ENCODE results near the gene UTP11. TPM values are rescaled to one million over a fixed set of nuclear protein-coding genes. Genes with fewer than 3 reads are reported as not detected.
A peak's percentile ranks its signal among the peaks of the same experiment; 100 is the strongest.

Gene UTP11
- total and polyA plus RNA-seq, 2 donors (not counting 3 experiments of a cell fraction or from before 2014, with no cell fraction given): 20.1 to 54.1 TPM

DNA sequence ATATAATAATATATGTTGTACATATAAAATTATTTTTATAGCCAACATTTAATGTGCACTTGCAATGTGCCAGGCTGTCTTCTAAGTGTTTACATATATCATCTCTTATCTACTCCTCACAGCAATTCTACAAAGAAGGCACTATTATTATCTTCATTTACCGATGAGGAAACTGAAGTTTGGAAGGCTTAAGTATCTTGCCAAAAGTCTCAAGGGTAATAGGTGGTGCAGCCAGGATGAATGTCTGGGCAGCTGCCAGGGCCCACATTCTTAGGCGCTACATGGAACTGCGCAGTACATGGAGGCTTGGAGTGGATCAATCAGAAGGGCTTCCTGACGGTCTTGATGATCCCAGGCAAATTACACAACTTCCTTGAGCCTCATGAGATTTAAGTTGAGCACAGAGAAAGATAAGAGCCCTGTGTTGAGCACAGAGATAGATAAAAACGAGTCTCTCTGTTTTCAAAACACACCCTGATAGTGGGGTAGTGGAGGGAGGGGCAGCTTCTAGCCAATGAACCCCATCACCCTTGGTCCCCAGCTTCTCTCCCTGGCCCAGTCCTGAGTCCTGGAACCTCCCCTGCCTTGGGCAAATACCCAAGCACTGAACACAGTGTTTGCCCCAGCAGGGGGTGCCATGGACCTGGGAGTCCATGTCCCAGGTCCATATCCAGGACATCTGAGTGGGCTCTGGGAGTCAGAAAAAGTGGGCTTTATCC is 24.8 kb downstream of the UTP11 start:
- H4K20me1 ChIP-seq (replicated peaks; ENCODE audit: control insufficient read depth, extremely low read depth, insufficient read depth, low read length): no peaks in the 10 kb centered on the region
- ChIA-PET CTCF (interaction anchor here (0.8 to 3.2 kb wide), 7 partner anchors 9 to 798 kb away, joined by 3 to 20 read pairs (median 6); partner anchors contain the start of gene POU3F1), POLR2A (interaction anchor here (0.7 kb wide), 2 partner anchors 183 to 323 kb away, joined by 3 to 8 read pairs; no protein-coding TSS in a partner anchor)
- H3K9me1 ChIP-seq (replicated peaks; ENCODE audit: control insufficient read depth, extremely low read depth, insufficient read depth, low read length): no peaks in the 10 kb centered on the region
- no peak for DNase-seq (ENCODE audit: low read depth, low spot score)
- BruUV-seq (replicated peaks): no TSS peak
- no peaks in the 10 kb centered on the region for H3K36me3 ChIP-seq (ENCODE audit: control insufficient read depth in 2 of 2, extremely low read depth in 1 of 2, insufficient read depth in 2 of 2, low read length in 2 of 2)
- H3K27ac ChIP-seq (ENCODE audit: insufficient read depth, low read depth, low read length): no peak overlapping the region
- no peak overlapping the region for H2AFZ ChIP-seq (ENCODE audit: low read depth, low read length)
- peaks cover 14 to 18% of the 10 kb centered on the region in 2 experiments for H3K27me3 ChIP-seq (ENCODE audit: control insufficient read depth in 2 of 2, insufficient read depth in 2 of 2, low read length in 2 of 2)
- intact Hi-C loops (cut with micrococcal nuclease): loop anchor here (1.0 kb wide), 1 partner anchor 550 kb away; no protein-coding TSS in a partner anchor
- TF ChIP-seq, protein P1, sequence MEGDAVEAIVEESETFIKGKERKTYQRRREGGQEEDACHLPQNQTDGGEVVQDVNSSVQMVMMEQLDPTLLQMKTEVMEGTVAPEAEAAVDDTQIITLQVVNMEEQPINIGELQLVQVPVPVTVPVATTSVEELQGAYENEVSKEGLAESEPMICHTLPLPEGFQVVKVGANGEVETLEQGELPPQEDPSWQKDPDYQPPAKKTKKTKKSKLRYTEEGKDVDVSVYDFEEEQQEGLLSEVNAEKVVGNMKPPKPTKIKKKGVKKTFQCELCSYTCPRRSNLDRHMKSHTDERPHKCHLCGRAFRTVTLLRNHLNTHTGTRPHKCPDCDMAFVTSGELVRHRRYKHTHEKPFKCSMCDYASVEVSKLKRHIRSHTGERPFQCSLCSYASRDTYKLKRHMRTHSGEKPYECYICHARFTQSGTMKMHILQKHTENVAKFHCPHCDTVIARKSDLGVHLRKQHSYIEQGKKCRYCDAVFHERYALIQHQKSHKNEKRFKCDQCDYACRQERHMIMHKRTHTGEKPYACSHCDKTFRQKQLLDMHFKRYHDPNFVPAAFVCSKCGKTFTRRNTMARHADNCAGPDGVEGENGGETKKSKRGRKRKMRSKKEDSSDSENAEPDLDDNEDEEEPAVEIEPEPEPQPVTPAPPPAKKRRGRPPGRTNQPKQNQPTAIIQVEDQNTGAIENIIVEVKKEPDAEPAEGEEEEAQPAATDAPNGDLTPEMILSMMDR (IDR thresholded peaks at IDR 0.05; ENCODE audit: extremely low read depth in 1 of 2, insufficient read depth in 1 of 2, low read depth in 1 of 2, low read length in 2 of 2): peak; percentile 21 to 35
- no peak for TF ChIP-seq JUN (IDR thresholded peaks at IDR 0.05; ENCODE audit: borderline replicate concordance, insufficient read depth, insufficient read length, low read depth)
- dilution Hi-C loops (cut with MboI; ENCODE audit: extremely low pct_ligation_motif_present, low sequenced_read_pairs): no loop called here
- H3K4me3 ChIP-seq (replicated peaks in 1 of 3; ENCODE audit: insufficient read depth in 1 of 3, low read depth in 1 of 3, low read length in 3 of 3): no peak overlapping the region
- no peak overlapping the region for H3K9ac ChIP-seq (replicated peaks; ENCODE audit: extremely low read depth, insufficient read depth, low read length)
- H3K79me2 ChIP-seq (ENCODE audit: control insufficient read depth, insufficient read depth, low read length): no peaks in the 10 kb centered on the region
- no peaks in the 10 kb centered on the region for H3K4me1 ChIP-seq (ENCODE audit: control insufficient read depth, extremely low read depth, insufficient read depth, low read length)
- no peaks in the 10 kb centered on the region for H3K9me3 ChIP-seq (replicated peaks; ENCODE audit: control insufficient read depth, insufficient read depth, low read length)
- peak; percentile 47 for FAIRE-seq
- H3K4me2 ChIP-seq (ENCODE audit: insufficient read depth, low read length): no peak overlapping the region

DNA sequence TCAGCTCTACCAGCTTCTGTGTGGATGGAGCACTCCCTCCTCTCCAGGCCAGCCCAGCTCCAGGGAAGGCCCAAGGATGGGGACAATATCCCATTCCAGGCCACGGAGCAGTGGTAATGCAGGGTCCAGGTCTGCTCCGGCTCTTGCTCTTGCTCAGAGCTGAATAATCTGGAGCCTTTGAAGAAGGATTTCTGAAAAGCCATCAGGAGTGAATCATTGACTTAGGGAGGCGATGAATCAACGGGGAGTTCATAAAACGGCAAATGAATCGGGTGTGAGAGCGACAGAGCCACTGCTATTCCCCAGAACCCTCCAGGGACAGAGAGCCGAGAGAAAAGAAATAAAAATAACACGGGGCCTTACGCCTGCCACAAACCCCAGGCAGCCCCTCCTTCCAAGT is 26.3 kb downstream of the UTP11 start:
- no peaks in the 10 kb centered on the region for H3K4me1 ChIP-seq (ENCODE audit: control insufficient read depth, extremely low read depth, insufficient read depth, low read length)
- TF ChIP-seq, protein P2, sequence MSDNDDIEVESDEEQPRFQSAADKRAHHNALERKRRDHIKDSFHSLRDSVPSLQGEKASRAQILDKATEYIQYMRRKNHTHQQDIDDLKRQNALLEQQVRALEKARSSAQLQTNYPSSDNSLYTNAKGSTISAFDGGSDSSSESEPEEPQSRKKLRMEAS (IDR thresholded peaks at IDR 0.05; ENCODE audit: insufficient read depth, insufficient read length): no peak
- no peak for TF ChIP-seq GATA2 (IDR thresholded peaks at IDR 0.05; ENCODE audit: insufficient read depth, insufficient read length, low read depth, low read length)
- TF ChIP-seq JUN (IDR thresholded peaks at IDR 0.05; ENCODE audit: borderline replicate concordance, insufficient read depth, insufficient read length, low read depth): no peak
- no peak for TF ChIP-seq MYC (IDR thresholded peaks at IDR 0.05; ENCODE audit: low read depth, low read length)
- TF ChIP-seq POLR2AphosphoS5 (IDR thresholded peaks at IDR 0.05; ENCODE audit: insufficient read depth, low read depth, low read length): no peak
- TF ChIP-seq FOS (IDR thresholded peaks at IDR 0.05; ENCODE audit: borderline replicate concordance, insufficient read depth, low read length): no peak
- no peak for TF ChIP-seq EZH2 (IDR thresholded peaks at IDR 0.05; ENCODE audit: borderline replicate concordance, low read depth, low read length, severe bottlenecking)
- TF ChIP-seq, protein P1 (IDR thresholded peaks at IDR 0.05; ENCODE audit: extremely low read depth in 1 of 2, insufficient read depth in 1 of 2, low read depth in 1 of 2, low read length in 2 of 2): no peak
- TF ChIP-seq POLR2A (IDR thresholded peaks at IDR 0.05; ENCODE audit: low read depth, low read length): no peak
- no peak overlapping the region for H3K27ac ChIP-seq (ENCODE audit: insufficient read depth, low read depth, low read length)
- no peak for DNase-seq (ENCODE audit: low read depth, low spot score)
- H3K27me3 ChIP-seq (ENCODE audit: control insufficient read depth in 2 of 2, insufficient read depth in 2 of 2, low read length in 2 of 2): peaks cover 27 to 32% of the 10 kb centered on the region in 2 experiments
- H3K36me3 ChIP-seq (ENCODE audit: control insufficient read depth in 2 of 2, extremely low read depth in 1 of 2, insufficient read depth in 2 of 2, low read length in 2 of 2): no peaks in the 10 kb centered on the region
- no peak for FAIRE-seq
- ChIA-PET POLR2A (no interaction called here), CTCF (interaction anchor here (0.9 to 3.4 kb wide), 4 partner anchors 11 to 796 kb away, joined by 3 to 20 read pairs (median 10); no protein-coding TSS in a partner anchor)
- no peak overlapping the region for H2AFZ ChIP-seq (ENCODE audit: low read depth, low read length)
- H4K20me1 ChIP-seq (replicated peaks; ENCODE audit: control insufficient read depth, extremely low read depth, insufficient read depth, low read length): no peaks in the 10 kb centered on the region
- no TSS peak for BruUV-seq (replicated peaks)
- dilution Hi-C loops (cut with MboI; ENCODE audit: extremely low pct_ligation_motif_present, low sequenced_read_pairs) (no loop called here), intact Hi-C loops (cut with micrococcal nuclease) (no loop called here)
- no peaks in the 10 kb centered on the region for H3K79me2 ChIP-seq (ENCODE audit: control insufficient read depth, insufficient read depth, low read length)
- H3K9me3 ChIP-seq (replicated peaks; ENCODE audit: control insufficient read depth, insufficient read depth, low read length): no peaks in the 10 kb centered on the region
- no peak overlapping the region for H3K9ac ChIP-seq (replicated peaks; ENCODE audit: extremely low read depth, insufficient read depth, low read length)
- no peak overlapping the region for H3K4me3 ChIP-seq (replicated peaks in 1 of 3; ENCODE audit: insufficient read depth in 1 of 3, low read depth in 1 of 3, low read length in 3 of 3)
- H3K9me1 ChIP-seq (replicated peaks; ENCODE audit: control insufficient read depth, extremely low read depth, insufficient read depth, low read length): no peaks in the 10 kb centered on the region
- no peak overlapping the region for H3K4me2 ChIP-seq (ENCODE audit: insufficient read depth, low read length)
